Duodenal mucosa (tissue), 2 donors: Measurements from ENCODE around the gene CCDC33.

Experiments
- H3K27ac ChIP-seq: one replicate; pipeline ENCODE4 v1.7.0; 2013; ENCODE audit warnings: low read depth, low read length
- H3K27me3 ChIP-seq, 2 donors: one replicate each; pipeline ENCODE4 v1.7.0; 2013; ENCODE audit warnings: low read length in 2 of 2, control low read depth in 1 of 2; ENCODE audit not compliant: insufficient read depth in 2 of 2, control insufficient read depth in 1 of 2
- H3K36me3 ChIP-seq, 2 donors: one replicate each; pipeline ENCODE4 v1.7.0; 2013; ENCODE audit warnings: low read length in 2 of 2, control low read depth in 1 of 2; ENCODE audit not compliant: insufficient read depth in 2 of 2, control insufficient read depth in 1 of 2
- H3K4me1 ChIP-seq, 2 donors: one replicate each; pipeline ENCODE4 v1.7.0; 2013; ENCODE audit warnings: low read length in 2 of 2, control low read depth in 1 of 2; ENCODE audit not compliant: insufficient read depth in 2 of 2, control insufficient read depth in 1 of 2
- H3K4me3 ChIP-seq, 2 donors: one replicate each; pipeline ENCODE4 v1.7.0; 2013; ENCODE audit warnings: low read length in 2 of 2, low read depth in 1 of 2
- H3K9ac ChIP-seq, 2 donors: one replicate each; pipeline ENCODE4 v1.7.0; 2013; ENCODE audit warnings: low read length in 2 of 2, low read depth in 1 of 2
- H3K9me3 ChIP-seq, 2 donors: one replicate each; pipeline ENCODE4 v1.7.0; 2013; ENCODE audit warnings: low read length in 2 of 2, control low read depth in 1 of 2; ENCODE audit not compliant: control insufficient read depth in 1 of 2

CCDC33 gene

DNA sequence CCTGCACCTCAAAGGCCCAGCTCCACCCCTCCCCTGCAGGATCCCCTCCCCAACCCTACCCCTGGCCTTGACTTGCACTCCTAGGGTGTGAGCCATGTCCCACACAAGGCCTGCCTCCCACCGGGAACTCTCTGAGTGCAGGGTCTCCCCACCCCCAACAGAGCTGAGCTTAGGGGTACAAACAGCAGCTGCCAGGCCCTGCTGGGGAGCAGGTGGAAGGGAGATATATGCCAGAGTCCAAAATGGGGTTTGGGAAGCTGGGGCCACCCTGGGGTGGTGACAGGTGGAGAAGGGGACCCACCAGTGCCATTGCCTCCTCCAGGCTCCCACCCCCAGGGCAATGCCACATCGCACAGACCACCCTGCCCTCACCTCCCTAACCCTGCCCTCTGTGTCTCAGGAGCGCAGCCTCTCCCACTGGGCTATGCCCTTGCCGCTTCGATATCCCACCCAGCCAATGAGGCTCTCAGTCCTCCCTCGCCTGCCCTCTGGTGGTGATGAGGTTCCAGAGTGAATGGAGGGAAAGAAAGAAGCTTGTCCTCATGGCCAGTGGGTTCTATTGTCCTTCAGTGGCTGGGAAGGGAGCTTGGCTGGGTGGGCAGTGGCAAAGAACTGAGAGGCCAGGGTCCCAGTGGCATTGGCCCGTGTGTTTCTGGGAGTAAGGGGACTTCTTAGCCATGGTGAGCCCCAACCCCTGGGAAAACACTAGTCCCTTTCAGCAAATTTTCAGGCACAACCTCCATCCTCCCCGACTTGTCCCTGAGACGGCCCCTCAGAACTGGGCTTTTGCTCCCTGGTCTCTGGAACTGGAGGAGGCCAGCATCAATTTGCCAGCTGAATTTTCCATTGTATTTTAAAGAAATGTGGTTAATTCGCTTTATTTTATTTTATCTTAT is 84.5 kb downstream of the CCDC33 start:
- Histone ChIP-seq H3K9me3 (no peaks in the 10 kb centered on the region), H3K4me3 (no peak overlapping the region), H3K27me3 (no peaks in the 10 kb centered on the region), H3K27ac (no peak overlapping the region), H3K4me1 (peaks cover 0 to 2% of the 10 kb centered on the region in 2 donors), H3K36me3 (no peaks in the 10 kb centered on the region), H3K9ac (no peak overlapping the region)

DNA sequence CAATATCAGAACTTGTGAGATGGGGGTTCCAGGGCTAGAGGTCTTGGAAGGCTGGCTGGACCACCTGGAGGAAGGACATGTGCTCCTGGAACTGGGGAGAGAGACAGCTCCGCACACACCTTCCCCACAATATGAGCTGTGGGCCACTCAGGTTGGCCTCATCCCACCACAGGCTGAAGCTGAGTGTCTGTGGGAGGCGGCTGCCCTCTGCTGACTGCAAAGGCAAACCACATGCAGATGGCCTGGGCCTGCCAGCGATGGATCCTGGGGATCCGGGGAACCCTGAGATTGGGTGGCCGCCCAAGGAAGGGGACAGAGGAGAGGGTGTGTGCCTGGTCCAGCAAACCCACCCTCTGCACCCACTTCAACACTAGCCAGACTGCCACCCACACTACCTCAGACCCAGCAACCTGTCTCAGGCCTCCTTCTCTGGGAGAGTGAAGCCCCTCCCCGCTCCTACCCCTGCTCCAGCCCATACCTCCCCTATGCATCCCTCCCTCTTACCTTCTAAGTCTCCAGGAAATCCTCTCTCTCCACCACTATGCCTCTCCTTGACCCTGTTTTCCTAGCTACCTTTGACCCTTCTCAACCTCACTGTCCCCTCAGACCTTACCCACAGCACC is 86.5 kb downstream of the CCDC33 start:
- H3K4me3 ChIP-seq: no peak overlapping the region
- no peaks in the 10 kb centered on the region for H3K27me3 ChIP-seq
- no peaks in the 10 kb centered on the region for H3K9me3 ChIP-seq
- no peak overlapping the region for H3K27ac ChIP-seq
- no peaks in the 10 kb centered on the region for H3K36me3 ChIP-seq
- no peaks in the 10 kb centered on the region for H3K4me1 ChIP-seq
- H3K9ac ChIP-seq: no peak overlapping the region

DNA sequence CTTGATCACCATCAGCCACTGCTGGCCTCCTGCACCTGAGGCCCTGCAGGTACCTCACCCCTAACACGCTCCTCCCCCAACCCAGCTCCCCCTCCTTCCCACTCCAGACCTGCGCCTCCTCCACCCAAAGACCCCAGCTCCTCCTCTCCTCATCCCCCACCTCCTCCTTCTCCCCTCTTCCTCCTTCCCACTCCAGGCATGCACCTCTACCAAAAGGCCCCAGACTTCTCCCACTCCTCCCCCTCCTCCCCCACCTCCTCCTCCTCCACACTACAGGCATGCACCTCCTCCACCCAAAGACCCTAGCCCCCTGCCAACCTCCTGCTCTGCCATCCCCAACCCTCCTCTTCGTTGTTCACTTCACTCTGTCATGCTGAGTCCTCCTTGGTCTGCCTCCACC is 88.6 kb downstream of the CCDC33 start:
- no peaks in the 10 kb centered on the region for H3K27me3 ChIP-seq

DNA sequence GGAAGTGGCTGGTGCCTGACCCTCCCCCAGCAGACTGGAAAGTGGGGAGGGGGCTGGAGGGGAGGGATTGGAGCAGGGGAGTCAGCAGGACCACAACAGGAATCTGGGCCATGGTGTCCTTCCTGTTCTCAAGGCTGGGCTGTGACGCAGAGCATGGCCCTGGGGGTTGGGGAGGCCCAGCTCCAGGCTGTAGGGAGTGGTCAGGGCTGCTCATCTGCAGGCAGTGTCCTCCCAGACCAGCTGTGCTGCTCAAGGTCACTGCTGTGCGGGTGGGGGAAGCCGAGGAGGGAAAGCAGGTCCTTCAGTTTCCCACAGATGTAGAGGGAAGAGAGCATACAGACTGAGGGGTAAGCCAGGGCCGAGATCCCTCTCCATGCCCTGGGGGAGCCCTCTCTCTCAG is 90.6 kb downstream of the CCDC33 start:
- no peak overlapping the region for H3K27ac ChIP-seq
- H3K4me1 ChIP-seq: no peaks in the 10 kb centered on the region
- no peaks in the 10 kb centered on the region for H3K36me3 ChIP-seq
- no peaks in the 10 kb centered on the region for H3K9me3 ChIP-seq
- no peak overlapping the region for H3K4me3 ChIP-seq
- no peaks in the 10 kb centered on the region for H3K27me3 ChIP-seq
- H3K9ac ChIP-seq: no peak overlapping the region

More for the DNA sequence above, 88.6 kb downstream of the CCDC33 start:
- no peak overlapping the region for H3K27ac ChIP-seq
- H3K36me3 ChIP-seq: no peaks in the 10 kb centered on the region
- no peak overlapping the region for H3K4me3 ChIP-seq
- no peak overlapping the region for H3K9ac ChIP-seq
- no peaks in the 10 kb centered on the region for H3K9me3 ChIP-seq
- H3K4me1 ChIP-seq: no peaks in the 10 kb centered on the region

DNA sequence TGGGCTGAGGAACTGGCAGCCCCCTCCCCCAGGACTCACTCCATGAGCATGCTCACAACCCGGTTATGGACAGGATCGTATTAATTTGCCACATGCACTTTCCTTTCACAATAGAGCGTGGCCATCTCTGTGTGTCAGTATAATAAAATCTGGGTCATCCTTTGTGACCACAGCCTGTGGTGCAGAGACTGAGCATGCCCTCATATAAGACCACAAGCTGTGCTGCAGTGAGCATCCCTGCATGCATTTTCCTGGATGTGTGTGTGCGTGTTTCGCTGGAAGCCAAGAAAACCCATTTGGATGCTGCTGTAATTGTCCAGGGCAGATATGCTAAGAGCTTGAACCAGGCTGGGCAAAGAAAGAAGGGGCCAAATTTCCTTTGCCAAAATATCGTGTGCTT is 91.6 kb downstream of the CCDC33 start:
- H3K4me3 ChIP-seq: no peak overlapping the region
- H3K4me1 ChIP-seq: no peaks in the 10 kb centered on the region
- no peaks in the 10 kb centered on the region for H3K27me3 ChIP-seq
- no peak overlapping the region for H3K9ac ChIP-seq
- no peak overlapping the region for H3K27ac ChIP-seq
- no peaks in the 10 kb centered on the region for H3K36me3 ChIP-seq
- H3K9me3 ChIP-seq: no peaks in the 10 kb centered on the region

DNA sequence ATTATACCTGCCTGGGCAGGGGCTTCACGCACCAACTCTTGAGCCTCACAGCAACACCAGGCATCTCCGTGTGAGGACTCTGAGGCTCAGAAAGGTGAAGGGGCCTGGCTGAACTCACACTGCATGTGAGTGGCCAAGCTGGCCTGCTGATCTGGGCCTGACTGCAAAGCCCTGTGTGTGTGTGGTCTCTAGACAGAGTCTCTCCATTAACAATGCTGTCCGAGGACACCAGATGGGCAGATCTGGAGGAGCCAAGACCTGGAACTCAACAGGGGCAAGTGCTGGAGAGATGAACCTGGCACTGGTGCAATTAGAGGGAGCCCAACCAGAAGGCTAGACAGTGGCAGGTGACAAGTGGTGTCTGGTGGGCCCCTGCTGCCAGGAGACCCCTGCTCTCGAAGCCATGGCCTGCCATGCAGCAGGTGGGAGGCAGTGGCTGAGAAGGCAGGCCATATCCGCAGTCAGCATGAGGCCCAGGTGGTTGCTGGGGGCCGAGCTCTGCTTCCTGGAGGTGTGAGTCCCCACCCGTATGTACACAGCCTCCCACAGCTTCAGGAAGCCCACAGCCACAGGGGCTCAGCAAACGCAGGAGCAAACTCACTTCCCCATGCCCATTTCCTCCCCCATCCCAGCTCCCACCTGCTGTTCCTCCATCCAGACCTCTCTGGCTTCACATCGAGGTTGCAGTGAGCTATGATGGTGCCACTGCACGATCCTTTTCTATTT is 92.4 kb downstream of the CCDC33 start:
- H3K27me3 ChIP-seq: no peaks in the 10 kb centered on the region
- H3K4me1 ChIP-seq: no peaks in the 10 kb centered on the region
- no peak overlapping the region for H3K27ac ChIP-seq
- no peak overlapping the region for H3K4me3 ChIP-seq
- H3K36me3 ChIP-seq: no peaks in the 10 kb centered on the region
- no peaks in the 10 kb centered on the region for H3K9me3 ChIP-seq
- H3K9ac ChIP-seq: no peak overlapping the region

DNA sequence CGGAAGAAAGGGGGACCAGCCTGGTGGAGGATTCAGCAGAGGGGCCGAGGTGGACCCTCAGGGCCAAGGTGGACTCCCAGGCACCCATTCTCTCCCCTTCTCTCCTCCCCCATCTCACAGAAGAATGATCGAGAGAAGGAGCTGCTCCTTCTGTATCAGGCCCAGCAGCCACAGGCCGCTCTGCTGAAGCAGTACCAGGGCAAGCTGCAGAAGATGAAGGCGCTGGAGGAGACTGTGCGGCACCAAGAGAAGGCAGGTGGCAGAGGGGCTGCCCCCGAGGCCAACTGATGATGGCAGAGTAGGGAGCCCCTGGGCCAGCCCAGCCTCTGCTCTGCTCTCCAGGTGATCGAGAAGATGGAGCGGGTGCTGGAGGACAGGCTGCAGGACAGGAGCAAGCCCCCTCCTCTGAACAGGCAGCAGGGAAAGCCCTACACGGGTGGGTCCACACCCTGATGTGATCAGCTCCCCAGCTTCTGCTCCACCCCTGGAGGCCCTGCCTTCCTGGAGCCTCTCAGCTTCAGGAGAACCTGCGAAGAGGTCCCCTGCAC is 94.8 kb downstream of the CCDC33 start:
- no peaks in the 10 kb centered on the region for H3K9me3 ChIP-seq
- H3K4me3 ChIP-seq: no peak overlapping the region
- H3K27me3 ChIP-seq: no peaks in the 10 kb centered on the region
- no peak overlapping the region for H3K9ac ChIP-seq
- H3K4me1 ChIP-seq: no peaks in the 10 kb centered on the region
- no peaks in the 10 kb centered on the region for H3K36me3 ChIP-seq
- H3K27ac ChIP-seq: no peak overlapping the region

DNA sequence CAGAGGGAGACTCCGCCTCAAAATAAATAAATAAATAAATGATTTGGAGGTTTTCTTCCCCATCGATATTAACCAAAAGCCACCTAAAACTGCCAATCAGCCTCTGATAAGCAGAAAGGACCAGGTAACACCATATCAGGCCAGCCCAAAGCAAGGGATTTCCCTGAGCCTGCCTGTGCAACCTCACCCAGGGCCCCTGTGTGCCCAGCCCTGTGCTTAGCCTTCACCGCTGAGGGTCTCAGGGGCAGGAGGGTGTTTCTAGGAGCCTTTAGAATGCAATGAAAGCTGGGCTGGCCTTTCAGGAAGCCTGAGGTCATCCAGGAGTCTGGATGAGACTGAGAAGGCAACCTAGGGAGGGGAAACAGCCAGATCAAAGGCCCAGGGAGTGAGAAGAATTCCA is 95.9 kb downstream of the CCDC33 start:
- Histone ChIP-seq H3K4me3 (no peak overlapping the region), H3K27ac (no peak overlapping the region), H3K27me3 (no peaks in the 10 kb centered on the region), H3K36me3 (no peaks in the 10 kb centered on the region), H3K9me3 (no peaks in the 10 kb centered on the region), H3K9ac (no peak overlapping the region), H3K4me1 (no peaks in the 10 kb centered on the region)

DNA sequence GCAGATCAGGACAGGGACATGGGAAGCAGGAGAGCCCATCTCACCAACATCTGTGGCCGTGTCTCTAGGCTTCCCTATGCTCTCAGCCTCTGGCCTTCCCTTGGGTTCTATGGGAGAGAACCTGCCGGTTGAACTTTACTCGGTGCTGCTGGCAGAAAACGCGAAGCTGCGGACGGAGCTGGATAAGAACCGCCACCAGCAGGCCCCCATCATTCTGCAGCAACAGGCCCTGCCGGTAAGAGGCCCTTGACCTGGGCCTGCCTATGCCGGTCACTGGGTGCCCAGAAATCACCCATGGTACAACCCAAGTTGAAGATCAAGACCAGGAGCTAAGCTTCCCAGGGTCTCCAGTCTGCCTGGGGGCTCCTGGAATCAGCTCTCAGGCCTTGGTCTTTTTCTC is 96.5 kb downstream of the CCDC33 start:
- Histone ChIP-seq H3K4me1 (no peaks in the 10 kb centered on the region), H3K27ac (no peak overlapping the region), H3K9ac (no peak overlapping the region), H3K4me3 (no peak overlapping the region), H3K27me3 (no peaks in the 10 kb centered on the region), H3K36me3 (no peaks in the 10 kb centered on the region), H3K9me3 (no peaks in the 10 kb centered on the region)

DNA sequence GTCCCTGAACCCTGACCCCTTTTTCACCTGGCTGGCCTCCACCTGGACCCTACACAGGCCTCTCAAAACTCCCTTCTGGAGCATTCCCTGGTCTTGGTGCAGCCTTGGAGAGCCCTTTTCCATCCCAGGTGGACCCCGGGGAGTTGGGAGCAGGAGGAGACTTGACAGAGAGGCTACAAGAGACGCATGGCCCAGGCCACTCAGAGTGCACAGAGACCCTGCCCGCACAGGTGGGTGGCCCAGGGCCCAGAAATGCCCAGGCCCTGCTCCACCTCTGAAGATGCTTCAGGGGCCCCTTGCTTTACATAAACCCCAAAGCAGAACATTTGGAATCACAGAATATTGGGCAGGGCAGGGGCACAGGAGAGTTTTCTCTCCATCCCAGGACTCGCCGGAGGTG is 97.0 kb downstream of the CCDC33 start:
- Histone ChIP-seq H3K9ac (no peak overlapping the region), H3K4me3 (no peak overlapping the region), H3K27ac (no peak overlapping the region), H3K4me1 (no peaks in the 10 kb centered on the region), H3K27me3 (no peaks in the 10 kb centered on the region), H3K9me3 (no peaks in the 10 kb centered on the region), H3K36me3 (no peaks in the 10 kb centered on the region)
